ENCODE data around the gene OR6B3. TPM values are rescaled to one million over a fixed set of nuclear protein-coding genes. Genes with fewer than 3 reads are reported as not detected.

The OR6B3 gene
- polyA plus RNA-seq, 1 experiment: not detected

DNA sequence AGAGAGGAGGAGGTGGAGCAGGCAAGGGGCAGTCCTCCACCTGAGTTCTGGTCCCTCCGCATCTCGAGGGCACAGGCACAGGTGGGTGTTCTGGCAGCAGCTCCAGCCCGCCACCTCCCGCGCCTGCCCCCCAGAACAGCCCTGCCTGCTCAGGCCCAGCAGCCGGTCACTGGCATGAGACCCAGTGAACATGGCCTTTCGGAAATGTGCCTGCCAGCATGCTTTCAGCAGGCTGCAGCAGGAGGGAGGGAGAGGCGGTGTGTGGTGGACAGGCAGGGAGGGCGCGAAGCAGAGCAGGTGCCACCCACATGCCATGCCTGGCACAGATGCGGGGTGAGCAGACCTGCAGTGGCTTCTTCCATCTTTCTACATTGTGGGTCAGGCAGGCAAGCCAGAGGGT, 3.4 kb upstream of the OR6B3 start:
- Histone ChIP-seq H3K27me3 (ENCODE audit: control insufficient read depth, insufficient read depth, low read length) (peaks cover 11% of the 10 kb centered on the region), H3K4me3 (ENCODE audit: low read depth, low read length) (no peak overlapping the region), H3K36me3 (ENCODE audit: control insufficient read depth, insufficient read depth, low read length) (no peaks in the 10 kb centered on the region)
- DNase-seq (ENCODE audit: low read depth): no peak
- TF ChIP-seq, protein P1, sequence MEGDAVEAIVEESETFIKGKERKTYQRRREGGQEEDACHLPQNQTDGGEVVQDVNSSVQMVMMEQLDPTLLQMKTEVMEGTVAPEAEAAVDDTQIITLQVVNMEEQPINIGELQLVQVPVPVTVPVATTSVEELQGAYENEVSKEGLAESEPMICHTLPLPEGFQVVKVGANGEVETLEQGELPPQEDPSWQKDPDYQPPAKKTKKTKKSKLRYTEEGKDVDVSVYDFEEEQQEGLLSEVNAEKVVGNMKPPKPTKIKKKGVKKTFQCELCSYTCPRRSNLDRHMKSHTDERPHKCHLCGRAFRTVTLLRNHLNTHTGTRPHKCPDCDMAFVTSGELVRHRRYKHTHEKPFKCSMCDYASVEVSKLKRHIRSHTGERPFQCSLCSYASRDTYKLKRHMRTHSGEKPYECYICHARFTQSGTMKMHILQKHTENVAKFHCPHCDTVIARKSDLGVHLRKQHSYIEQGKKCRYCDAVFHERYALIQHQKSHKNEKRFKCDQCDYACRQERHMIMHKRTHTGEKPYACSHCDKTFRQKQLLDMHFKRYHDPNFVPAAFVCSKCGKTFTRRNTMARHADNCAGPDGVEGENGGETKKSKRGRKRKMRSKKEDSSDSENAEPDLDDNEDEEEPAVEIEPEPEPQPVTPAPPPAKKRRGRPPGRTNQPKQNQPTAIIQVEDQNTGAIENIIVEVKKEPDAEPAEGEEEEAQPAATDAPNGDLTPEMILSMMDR (IDR thresholded peaks at IDR 0.05; ENCODE audit: insufficient read depth, low read depth, low read length): no peak
- CTCF ChIA-PET: interaction anchor here (1.5 to 5.4 kb wide), 2 partner anchors 86 kb away, joined by 9 to 175 read pairs; partner anchors contain the start of gene OTOS
- POLR2A ChIA-PET: no interaction called here

DNA sequence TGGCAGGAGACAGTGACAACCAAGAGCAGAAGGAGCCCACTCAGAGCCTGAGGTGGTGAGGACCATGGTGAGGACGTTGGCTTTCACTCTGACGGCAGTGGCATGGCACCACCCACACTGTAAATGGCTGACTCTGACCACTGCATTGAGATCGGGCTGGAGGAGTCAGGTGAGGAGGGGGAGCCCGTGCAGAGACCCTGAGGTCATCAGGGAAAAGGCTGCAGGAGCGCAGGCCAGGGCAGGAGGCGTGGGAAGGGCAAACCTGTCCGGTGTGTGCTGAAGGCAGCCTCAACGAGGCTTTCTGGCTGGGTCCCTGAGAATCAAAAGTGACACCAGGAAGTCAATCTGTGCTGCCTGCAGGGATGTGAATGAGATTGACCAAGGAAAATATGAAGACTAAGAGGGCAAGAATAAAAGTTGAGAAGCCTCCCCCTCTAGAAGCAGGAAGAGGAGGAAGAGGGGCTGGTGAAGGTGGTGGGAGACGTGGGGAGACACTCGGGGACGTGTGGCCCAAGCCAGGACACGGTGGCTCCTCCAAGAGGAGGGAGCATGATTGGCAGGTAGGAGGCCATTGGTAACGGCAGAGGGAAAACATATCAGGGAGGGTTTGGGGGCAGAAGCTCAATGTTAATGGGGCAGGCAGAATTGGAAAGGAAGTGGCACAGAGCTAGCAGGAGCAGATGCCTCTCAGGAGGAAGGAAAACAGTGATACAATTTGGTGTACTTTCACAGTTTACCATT, 2.0 kb upstream of the OR6B3 start:
- ChIA-PET POLR2A (no interaction called here), CTCF (interaction anchor here (1.3 to 1.5 kb wide), 2 partner anchors 20 to 88 kb away, joined by 4 to 9 read pairs; no protein-coding TSS in a partner anchor)
- peaks cover 11% of the 10 kb centered on the region for H3K27me3 ChIP-seq (ENCODE audit: control insufficient read depth, insufficient read depth, low read length)
- TF ChIP-seq, protein P1 (IDR thresholded peaks at IDR 0.05; ENCODE audit: insufficient read depth, low read depth, low read length): no peak
- H3K36me3 ChIP-seq (ENCODE audit: control insufficient read depth, insufficient read depth, low read length): no peaks in the 10 kb centered on the region
- no peak overlapping the region for H3K4me3 ChIP-seq (ENCODE audit: low read depth, low read length)
- no peak for DNase-seq (ENCODE audit: low read depth)

DNA sequence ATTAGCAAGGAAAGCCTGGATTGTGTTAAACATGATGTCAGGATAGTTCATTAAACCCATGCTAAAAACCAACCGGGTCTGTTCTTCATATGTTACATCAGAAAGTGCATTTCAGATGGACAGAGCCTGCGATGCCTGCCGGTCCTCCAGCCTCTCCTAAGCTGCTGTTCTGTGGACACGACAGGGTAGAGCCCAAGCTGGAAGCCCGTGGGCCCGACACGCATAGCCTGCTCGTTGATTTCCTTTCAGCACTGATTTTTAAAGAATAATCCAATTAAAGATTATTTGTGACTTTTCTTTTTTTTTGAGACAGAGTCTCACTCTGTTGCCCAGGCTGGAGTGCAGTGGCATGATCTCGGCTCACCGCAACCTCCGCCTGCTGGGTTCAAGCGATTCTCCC, 797 bp downstream of the OR6B3 start:
- TF ChIP-seq, protein P1 (IDR thresholded peaks at IDR 0.05; ENCODE audit: insufficient read depth, low read depth, low read length): no peak
- Histone ChIP-seq H3K27me3 (ENCODE audit: control insufficient read depth, insufficient read depth, low read length) (peaks cover 11% of the 10 kb centered on the region), H3K4me3 (ENCODE audit: low read depth, low read length) (no peak overlapping the region), H3K36me3 (ENCODE audit: control insufficient read depth, insufficient read depth, low read length) (no peaks in the 10 kb centered on the region)
- POLR2A ChIA-PET: no interaction called here
- no peak for DNase-seq (ENCODE audit: low read depth)
- CTCF ChIA-PET: interaction anchor here (0.9 to 2.3 kb wide), 3 partner anchors 9 to 91 kb away, joined by 4 to 10 read pairs (median 5); no protein-coding TSS in a partner anchor

DNA sequence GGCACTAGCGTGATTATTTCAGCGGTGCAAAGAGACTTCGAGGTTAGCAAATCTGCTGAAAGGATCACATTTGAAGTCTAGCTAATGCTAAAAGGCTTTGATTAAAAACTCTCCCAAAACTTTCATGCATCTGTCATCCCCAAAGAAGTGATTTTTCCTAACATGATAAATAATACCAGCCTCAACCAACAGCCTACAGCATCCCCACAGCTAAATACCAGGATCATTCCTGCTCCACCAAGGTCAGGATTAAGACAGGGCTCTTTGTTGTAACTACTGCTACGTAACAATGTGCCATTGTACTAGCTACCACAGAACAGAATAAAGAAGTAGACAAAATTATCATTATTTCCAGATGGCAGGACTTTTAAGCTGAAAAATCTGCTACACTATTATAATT, 1.6 kb downstream of the OR6B3 start:
- CTCF ChIA-PET: interaction anchor here (0.9 to 2.3 kb wide), 3 partner anchors 10 to 92 kb away, joined by 4 to 10 read pairs (median 5); no protein-coding TSS in a partner anchor
- POLR2A ChIA-PET: no interaction called here
- H3K27me3 ChIP-seq (ENCODE audit: control insufficient read depth, insufficient read depth, low read length): peaks cover 10% of the 10 kb centered on the region

DNA sequence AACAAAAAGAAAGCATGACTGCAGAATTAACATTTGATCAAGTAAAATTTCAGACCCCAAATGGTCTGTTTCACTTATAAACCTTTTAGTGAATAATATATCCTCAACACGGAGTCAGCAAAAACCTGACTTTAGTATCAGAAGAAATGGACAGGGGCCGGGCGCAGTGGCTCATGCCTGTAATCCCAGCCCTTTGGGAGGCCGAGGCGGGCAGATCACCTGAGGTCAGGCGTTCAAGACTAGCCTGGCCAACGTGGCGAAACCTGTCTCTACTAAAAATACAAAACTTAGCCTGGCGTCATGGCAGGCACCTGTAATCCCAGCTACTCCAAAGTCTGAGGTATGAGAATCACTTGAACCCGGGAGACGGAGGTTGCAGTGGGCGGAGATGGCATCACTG, 3.0 kb downstream of the OR6B3 start:
- no peaks in the 10 kb centered on the region for H3K36me3 ChIP-seq (ENCODE audit: control insufficient read depth, insufficient read depth, low read length)
- CTCF ChIA-PET: no interaction called here
- DNase-seq (ENCODE audit: low read depth): no peak
- TF ChIP-seq, protein P1 (IDR thresholded peaks at IDR 0.05; ENCODE audit: insufficient read depth, low read depth, low read length): no peak
- H3K27me3 ChIP-seq (ENCODE audit: control insufficient read depth, insufficient read depth, low read length): peaks cover 11% of the 10 kb centered on the region
- H3K4me3 ChIP-seq (ENCODE audit: low read depth, low read length): no peak overlapping the region
- POLR2A ChIA-PET: no interaction called here

More for the DNA sequence above, 1.6 kb downstream of the OR6B3 start:
- TF ChIP-seq, protein P1 (IDR thresholded peaks at IDR 0.05; ENCODE audit: insufficient read depth, low read depth, low read length): no peak
- H3K36me3 ChIP-seq (ENCODE audit: control insufficient read depth, insufficient read depth, low read length): no peaks in the 10 kb centered on the region
- no peak overlapping the region for H3K4me3 ChIP-seq (ENCODE audit: low read depth, low read length)
- DNase-seq (ENCODE audit: low read depth): no peak
